Panc1 (cell line): ENCODE results near the gene LCE7A.

ENCODE experiments used
- CTCF ChIP-seq: fragments of 450-650 bp; IDR thresholded peaks from 2 replicates; pipeline ENCODE4 v1.5.1; 2017; ENCODE audit warnings: mild to moderate bottlenecking
- POLR2AphosphoS5 ChIP-seq: IDR thresholded peaks from 2 replicates; pipeline ENCODE4 v1.6.1; 2012; ENCODE audit warnings: mild to moderate bottlenecking, low read depth, low read length, moderate library complexity
- REST ChIP-seq, 2 experiments: IDR thresholded peaks; 2 replicates each; pipeline ENCODE4 v1.6.1; 2011 to 2012; ENCODE audit warnings: low read depth in 2 of 2, control low read depth in 1 of 2, low read length in 1 of 2, mild to moderate bottlenecking in 1 of 2, moderate library complexity in 1 of 2; ENCODE audit not compliant: insufficient read depth in 1 of 2
- SIN3A ChIP-seq: IDR thresholded peaks from 2 replicates; pipeline ENCODE4 v1.6.1; 2012; ENCODE audit warnings: low read depth, mild to moderate bottlenecking, low read length, moderate library complexity, borderline replicate concordance; ENCODE audit not compliant: insufficient read depth
- TCF7L2 ChIP-seq: IDR thresholded peaks from 2 replicates; pipeline ENCODE4 v1.6.1; 2011; ENCODE audit warnings: mild to moderate bottlenecking, low read depth, low read length, inconsistent platforms

- TF ChIP-seq CTCF (no peak), POLR2AphosphoS5 (no peak), SIN3A (no peak), TCF7L2 (no peak), REST (IDR thresholded peaks at IDR 0.05; ENCODE audit: insufficient read depth in 1 of 2, low read depth in 2 of 2, low read length in 1 of 2) (no peak)
Observed at GRCh38 chr1:152906023-152906565, 46.3 kb downstream of the LCE7A start.
